ENCODE results near the gene TFAM. TPM values are rescaled to one million over a fixed set of nuclear protein-coding genes. Genes with fewer than 3 reads are reported as not detected.

Gene TFAM
- total and polyA plus RNA-seq, 2 experiments from 2014 or later, result 20.0 to 20.6 TPM

GRCh38 chr10:58435297-58435985 is 50.2 kb downstream of the TFAM start:
- no peak for TF ChIP-seq EZH2 (IDR thresholded peaks at IDR 0.05; ENCODE audit: insufficient read depth, poor library complexity, severe bottlenecking)
- peak; percentile 98 for TF ChIP-seq EZH2phosphoT487 (IDR thresholded peaks at IDR 0.05; ENCODE audit: insufficient read depth, low read depth)
- peaks cover 48% of the 10 kb centered on the region for H3K4me1 ChIP-seq (ENCODE audit: insufficient read depth)
- H3K27ac ChIP-seq, result peak overlapping the region; percentile 92
- no peaks in the 10 kb centered on the region for H4K20me1 ChIP-seq (ENCODE audit: insufficient read depth)
- H3K9me2 ChIP-seq (ENCODE audit: insufficient read depth), result no peaks in the 10 kb centered on the region
- no peaks in the 10 kb centered on the region for H3K79me2 ChIP-seq (ENCODE audit: insufficient read depth)
- 0 out of 2 replicates have a peak overlapping the region, but pooled peaks have one; percentile 2 for H2AFZ ChIP-seq
- peaks cover 37% of the 10 kb centered on the region for H3F3A ChIP-seq (ENCODE audit: insufficient read depth)
- no peaks in the 10 kb centered on the region for H3K27me3 ChIP-seq (replicated peaks; ENCODE audit: insufficient read depth)
- H3K36me3 ChIP-seq (ENCODE audit: low read depth), result no peaks in the 10 kb centered on the region
- peak overlapping the region; percentile 27; the same call in 1 of the 2 replicates for H3K4me3 ChIP-seq
- WGBS, 2 experiments (ENCODE audit: low coverage in 1 of 2, low lambda C conversion rate in 2 of 2, missing lambda C conversion rate in 2 of 2), result 0 to 3% methylated on average over 2 of the region's 2 CpGs
- in situ Hi-C loops (cut with MboI), result no loop called here
- DNase-seq, result peak; percentile 99
- peak overlapping the region; percentile 57 for H3K4me2 ChIP-seq (ENCODE audit: unreplicated experiment)
- H3K9ac ChIP-seq, result peak overlapping the region; percentile 59
- H3K9me3 ChIP-seq (ENCODE audit: low read depth), result no peaks in the 10 kb centered on the region

- H3K9me2 ChIP-seq (ENCODE audit: insufficient read depth), result no peaks in the 10 kb centered on the region
- no peaks in the 10 kb centered on the region for H4K20me1 ChIP-seq (ENCODE audit: insufficient read depth)
- H3K4me3 ChIP-seq, result peak overlapping the region; percentile 27; the same call in 1 of the 2 replicates
- no peaks in the 10 kb centered on the region for H3K36me3 ChIP-seq (ENCODE audit: low read depth)
- no peaks in the 10 kb centered on the region for H3K79me2 ChIP-seq (ENCODE audit: insufficient read depth)
- TF ChIP-seq EZH2phosphoT487 (IDR thresholded peaks at IDR 0.05; ENCODE audit: insufficient read depth, low read depth) (no peak), EZH2 (IDR thresholded peaks at IDR 0.05; ENCODE audit: insufficient read depth, poor library complexity, severe bottlenecking) (no peak)
- in situ Hi-C loops (cut with MboI), result no loop called here
- peaks cover 37% of the 10 kb centered on the region for H3F3A ChIP-seq (ENCODE audit: insufficient read depth)
- DNase-seq, result no peak
- H3K27me3 ChIP-seq (replicated peaks; ENCODE audit: insufficient read depth), result no peaks in the 10 kb centered on the region
- 56 to 64% methylated on average over 4 of the region's 4 CpGs for WGBS, 2 experiments (ENCODE audit: low coverage in 1 of 2, low lambda C conversion rate in 2 of 2, missing lambda C conversion rate in 2 of 2)
- peak overlapping the region; percentile 57 for H3K4me2 ChIP-seq (ENCODE audit: unreplicated experiment)
- H3K4me1 ChIP-seq (ENCODE audit: insufficient read depth), result peaks cover 48% of the 10 kb centered on the region
- no peaks in the 10 kb centered on the region for H3K9me3 ChIP-seq (ENCODE audit: low read depth)
- H2AFZ ChIP-seq, result no peak overlapping the region
- peak overlapping the region; percentile 92 for H3K27ac ChIP-seq
- H3K9ac ChIP-seq, result peak overlapping the region; percentile 59
Measured at GRCh38 chr10:58436071-58436470, 50.9 kb downstream of the TFAM start.

- Histone ChIP-seq H3F3A (ENCODE audit: insufficient read depth) (peaks cover 37% of the 10 kb centered on the region), H3K9me2 (ENCODE audit: insufficient read depth) (no peaks in the 10 kb centered on the region; the same call in 1 of the 2 replicates), H3K79me2 (ENCODE audit: insufficient read depth) (no peaks in the 10 kb centered on the region), H3K4me3 (peak overlapping the region; percentile 43), H3K36me3 (ENCODE audit: low read depth) (no peaks in the 10 kb centered on the region), H3K4me1 (ENCODE audit: insufficient read depth) (peaks cover 48% of the 10 kb centered on the region), H3K4me2 (ENCODE audit: unreplicated experiment) (peak overlapping the region; percentile 57), H3K9ac (peak overlapping the region; percentile 16; the same call in 1 of the 2 replicates), H3K27ac (peak overlapping the region; percentile 43), H2AFZ (no peak overlapping the region), H4K20me1 (ENCODE audit: insufficient read depth) (no peaks in the 10 kb centered on the region), H3K27me3 (replicated peaks; ENCODE audit: insufficient read depth) (no peaks in the 10 kb centered on the region), H3K9me3 (ENCODE audit: low read depth) (no peaks in the 10 kb centered on the region)
- WGBS, 2 experiments (ENCODE audit: low coverage in 1 of 2, low lambda C conversion rate in 2 of 2, missing lambda C conversion rate in 2 of 2), result 13% methylated on average over 3 of the region's 3 CpGs
- DNase-seq, result peak; percentile 73
- TF ChIP-seq EZH2phosphoT487 (IDR thresholded peaks at IDR 0.05; ENCODE audit: insufficient read depth, low read depth) (no peak), EZH2 (IDR thresholded peaks at IDR 0.05; ENCODE audit: insufficient read depth, poor library complexity, severe bottlenecking) (no peak)
- in situ Hi-C loops (cut with MboI), result no loop called here
Measured at GRCh38 chr10:58438340-58438871, 53.2 kb downstream of the TFAM start.

- peak overlapping the region; percentile 43 for H3K4me3 ChIP-seq
- H3K9ac ChIP-seq, result peak overlapping the region; percentile 16; the same call in 1 of the 2 replicates
- no peak for DNase-seq
- H2AFZ ChIP-seq, result no peak overlapping the region
- H3K36me3 ChIP-seq (ENCODE audit: low read depth), result no peaks in the 10 kb centered on the region
- no peaks in the 10 kb centered on the region for H3K79me2 ChIP-seq (ENCODE audit: insufficient read depth)
- H3K27ac ChIP-seq, result peak overlapping the region; percentile 43
- no peaks in the 10 kb centered on the region; the same call in 1 of the 2 replicates for H3K9me2 ChIP-seq (ENCODE audit: insufficient read depth)
- peaks cover 48% of the 10 kb centered on the region for H3K4me1 ChIP-seq (ENCODE audit: insufficient read depth)
- peak overlapping the region; percentile 57 for H3K4me2 ChIP-seq (ENCODE audit: unreplicated experiment)
- H3K27me3 ChIP-seq (replicated peaks; ENCODE audit: insufficient read depth), result no peaks in the 10 kb centered on the region
- H3F3A ChIP-seq (ENCODE audit: insufficient read depth), result peaks cover 37% of the 10 kb centered on the region
- TF ChIP-seq EZH2phosphoT487 (IDR thresholded peaks at IDR 0.05; ENCODE audit: insufficient read depth, low read depth) (no peak), EZH2 (IDR thresholded peaks at IDR 0.05; ENCODE audit: insufficient read depth, poor library complexity, severe bottlenecking) (no peak)
- no peaks in the 10 kb centered on the region for H3K9me3 ChIP-seq (ENCODE audit: low read depth)
- 93 to 97% methylated on average over 1 of the region's 1 CpG for WGBS, 2 experiments (ENCODE audit: low coverage in 1 of 2, low lambda C conversion rate in 2 of 2, missing lambda C conversion rate in 2 of 2)
- in situ Hi-C loops (cut with MboI), result no loop called here
- no peaks in the 10 kb centered on the region for H4K20me1 ChIP-seq (ENCODE audit: insufficient read depth)
Measured at GRCh38 chr10:58438986-58439385, 53.8 kb downstream of the TFAM start.
